GM23338 (cell line): Measurements from ENCODE around the gene KLHL33. TPM values are rescaled to one million over a fixed set of nuclear protein-coding genes. Genes with fewer than 3 reads are reported as not detected.

Experiments
- ATAC-seq: fragments of 200-7000 bp; cut with Tn5 transposase; 3 replicates; pipeline ENCODE4 v1.9.1; 2020
- DNase-seq: peaks from one replicate; pipeline ENCODE4 v3.0.0-alpha.2; 2015; ENCODE audit warnings: low spot score
- H2AFZ ChIP-seq: fragments of 200-600 bp; sonication (generic); 2 replicates; pipeline ENCODE4 v1.8.0; 2016; ENCODE audit warnings: antibody characterized with exemption, mild to moderate bottlenecking, moderate library complexity
- H3F3A ChIP-seq: fragments of 200-600 bp; sonication (generic); replicated peaks from 2 replicates; pipeline ENCODE4 v1.8.0; 2017; ENCODE audit warnings: antibody characterized with exemption, mixed run types, low read depth
- H3K27ac ChIP-seq: fragments of 200-600 bp; sonication (generic); 2 replicates; pipeline ENCODE4 v1.6.1; 2016; ENCODE audit warnings: low read depth
- H3K27me3 ChIP-seq: fragments of 200-600 bp; sonication (generic); 2 replicates; pipeline ENCODE4 v1.8.0; 2016; ENCODE audit warnings: mild to moderate bottlenecking, mixed run types, moderate library complexity; ENCODE audit not compliant: insufficient read depth
- H3K36me3 ChIP-seq: fragments of 200-600 bp; sonication (generic); 2 replicates; pipeline ENCODE4 v1.8.0; 2016; ENCODE audit warnings: mild to moderate bottlenecking; ENCODE audit not compliant: insufficient read depth
- H3K4me1 ChIP-seq: fragments of 200-600 bp; sonication (generic); 2 replicates; pipeline ENCODE4 v1.8.0; 2016; ENCODE audit warnings: mild to moderate bottlenecking, moderate library complexity; ENCODE audit not compliant: insufficient read depth
- H3K4me2 ChIP-seq: fragments of 200-600 bp; sonication (generic); 2 replicates; pipeline ENCODE4 v1.7.1; 2017; ENCODE audit warnings: mixed run types
- H3K4me3 ChIP-seq: fragments of 200-600 bp; sonication (generic); 2 replicates; pipeline ENCODE4 v1.6.1; 2016; ENCODE audit warnings: mixed run types
- H3K79me2 ChIP-seq: fragments of 200-600 bp; sonication (generic); replicated peaks from 2 replicates; pipeline ENCODE4 v1.8.0; 2017; ENCODE audit warnings: mild to moderate bottlenecking; ENCODE audit not compliant: insufficient read depth
- H3K9me2 ChIP-seq: fragments of 200-600 bp; sonication (generic); 2 replicates; pipeline ENCODE4 v1.8.0; 2017; ENCODE audit not compliant: insufficient read depth
- H4K20me1 ChIP-seq: fragments of 200-600 bp; sonication (generic); replicated peaks from 2 replicates; pipeline ENCODE4 v1.8.0; 2017; ENCODE audit warnings: mild to moderate bottlenecking; ENCODE audit not compliant: insufficient read depth
- H3K27ac Mint-ChIP-seq: 2 replicates; pipeline ENCODE4 v1.8.0; 2020; ENCODE audit warnings: inconsistent platforms, mild to moderate bottlenecking, moderate library complexity, mixed read lengths
- H3K27me3 Mint-ChIP-seq: 3 replicates; pipeline ENCODE4 v1.8.0; 2022; ENCODE audit warnings: low read depth, mild to moderate bottlenecking, moderate library complexity, mixed read lengths, inconsistent platforms; ENCODE audit not compliant: insufficient read depth, poor library complexity
- H3K36me3 Mint-ChIP-seq: 3 replicates; pipeline ENCODE4 v1.8.0; 2021; ENCODE audit warnings: low read depth, mild to moderate bottlenecking, inconsistent platforms, moderate library complexity, mixed read lengths
- H3K4me1 Mint-ChIP-seq: 3 replicates; pipeline ENCODE4 v1.8.0; 2020; ENCODE audit warnings: mild to moderate bottlenecking, inconsistent platforms, mixed read lengths
- H3K4me3 Mint-ChIP-seq: 3 replicates; pipeline ENCODE4 v1.8.0; 2021; ENCODE audit warnings: moderate library complexity, mild to moderate bottlenecking, inconsistent platforms, mixed read lengths
- H3K9me3 Mint-ChIP-seq: 3 replicates; pipeline ENCODE4 v1.8.0; 2020; ENCODE audit warnings: moderate library complexity, mild to moderate bottlenecking, inconsistent platforms, mixed read lengths
- CREB1 ChIP-seq: fragments of 250-450 bp; sonication (Bioruptor Pico); IDR thresholded peaks from 2 replicates; pipeline ENCODE4 v1.5.0; 2020; ENCODE audit warnings: low read depth, mild to moderate bottlenecking, moderate library complexity
- EZH2 ChIP-seq: fragments of 200-600 bp; sonication (generic); IDR thresholded peaks from one replicate; pipeline ENCODE4 v1.8.0; 2017; ENCODE audit warnings: antibody characterized with exemption, mild to moderate bottlenecking, low read depth; ENCODE audit not compliant: unreplicated experiment
- NANOG ChIP-seq: IDR thresholded peaks from 2 replicates; pipeline ENCODE4 v1.6.1; 2016; ENCODE audit warnings: antibody characterized with exemption, borderline replicate concordance
- POLR2AphosphoS5 ChIP-seq: IDR thresholded peaks from 2 replicates; pipeline ENCODE4 v1.6.1; 2016; ENCODE audit warnings: antibody characterized with exemption, low read depth
- STAT1 ChIP-seq: IDR thresholded peaks from one replicate; pipeline ENCODE4 v1.6.1; 2016; ENCODE audit warnings: antibody characterized with exemption; ENCODE audit not compliant: unreplicated experiment
- ZNF114 ChIP-seq: fragments of 250-450 bp; sonication (Bioruptor Pico); IDR thresholded peaks from 2 replicates; pipeline ENCODE4 v1.5.0; 2020; ENCODE audit warnings: mild to moderate bottlenecking, moderate library complexity
- ZNF331 ChIP-seq: fragments of 250-450 bp; sonication (Bioruptor Pico); IDR thresholded peaks from 2 replicates; pipeline ENCODE4 v1.5.0; 2020; ENCODE audit warnings: low read depth, mild to moderate bottlenecking, moderate library complexity
- polyA plus RNA-seq: library from polyadenylated mRNA; unstranded; fragments of >200 nt; fragmentation: Nextera tagmentation; extraction: Ambion mirVana; gene quantifications from 2 replicates; pipeline ENCODE4 v1.2.1, GENCODE V29; 2016
- total RNA-seq: library from RNA; depleted of rRNA; stranded (reverse); fragments of >200 nt; shearing (Covaris generic); gene quantifications from 2 replicates; pipeline ENCODE4 v1.2.3, GENCODE V29; 2014
- TF ChIP-seq, protein P1 (sequence below), 2 experiments: fragments of 200-600 bp in 1 of 2; sonication (generic) in 1 of 2; conservative IDR thresholded peaks; 2 replicates each; pipeline versions ENCODE4 v1.5.1 to v1.6.1; 2016 to 2017; ENCODE audit warnings: antibody characterized with exemption in 2 of 2, low read depth in 2 of 2, mild to moderate bottlenecking in 2 of 2, moderate library complexity in 1 of 2
- TF ChIP-seq, protein P2 (sequence below): fragments of 250-450 bp; sonication (Bioruptor Pico); IDR thresholded peaks from 2 replicates; pipeline ENCODE4 v1.5.0; 2020; ENCODE audit warnings: mild to moderate bottlenecking, moderate library complexity

The KLHL33 gene
- total and polyA plus RNA-seq, 2 experiments from 2014 or later = 0.15 to 0.35 TPM

DNA sequence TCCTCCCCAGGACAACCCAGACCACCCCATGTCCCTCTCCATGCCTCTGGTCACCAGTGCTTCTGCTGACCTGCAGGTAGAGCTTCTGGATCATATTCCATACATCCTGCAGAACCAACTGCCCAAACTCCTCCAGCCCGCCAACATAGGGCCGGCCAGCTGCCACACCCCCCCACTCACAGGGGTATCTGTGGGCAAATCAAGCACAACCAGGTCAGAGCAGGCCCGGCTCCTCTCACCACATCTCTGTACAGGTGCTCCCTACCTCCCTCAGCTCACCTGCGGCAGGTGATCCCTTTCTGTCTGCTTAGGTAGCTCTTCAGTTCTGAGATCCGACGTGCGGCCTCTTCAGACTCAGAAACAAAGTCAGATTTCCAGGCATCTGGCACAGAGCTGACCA lies 51.6 kb downstream of the KLHL33 start:
- Histone ChIP-seq H3K27ac (no peak overlapping the region), H3K4me3 (no peak overlapping the region), H3K4me2 (no peak overlapping the region), H3F3A (no peaks in the 10 kb centered on the region), H4K20me1 (no peaks in the 10 kb centered on the region), H3K9me2 (no peaks in the 10 kb centered on the region), H3K36me3 (peaks cover 7% of the 10 kb centered on the region; the same call in 1 of the 2 replicates), H3K4me1 (no peaks in the 10 kb centered on the region), H2AFZ (no peak overlapping the region), H3K79me2 (no peaks in the 10 kb centered on the region), H3K27me3 (no peaks in the 10 kb centered on the region)
- Mint-ChIP-seq H3K9me3 (no peaks in the 10 kb centered on the region; the same call in 2 of the 3 replicates), H3K27me3 (peaks cover 14% of the 10 kb centered on the region), H3K36me3 (peaks cover 60% of the 10 kb centered on the region), H3K27ac (no peak overlapping the region), H3K4me3 (no peak overlapping the region), H3K4me1 (peaks cover 6% of the 10 kb centered on the region; the same call in 2 of the 3 replicates)
- no peak for DNase-seq
- ATAC-seq = no peak
- TF ChIP-seq, protein P1, sequence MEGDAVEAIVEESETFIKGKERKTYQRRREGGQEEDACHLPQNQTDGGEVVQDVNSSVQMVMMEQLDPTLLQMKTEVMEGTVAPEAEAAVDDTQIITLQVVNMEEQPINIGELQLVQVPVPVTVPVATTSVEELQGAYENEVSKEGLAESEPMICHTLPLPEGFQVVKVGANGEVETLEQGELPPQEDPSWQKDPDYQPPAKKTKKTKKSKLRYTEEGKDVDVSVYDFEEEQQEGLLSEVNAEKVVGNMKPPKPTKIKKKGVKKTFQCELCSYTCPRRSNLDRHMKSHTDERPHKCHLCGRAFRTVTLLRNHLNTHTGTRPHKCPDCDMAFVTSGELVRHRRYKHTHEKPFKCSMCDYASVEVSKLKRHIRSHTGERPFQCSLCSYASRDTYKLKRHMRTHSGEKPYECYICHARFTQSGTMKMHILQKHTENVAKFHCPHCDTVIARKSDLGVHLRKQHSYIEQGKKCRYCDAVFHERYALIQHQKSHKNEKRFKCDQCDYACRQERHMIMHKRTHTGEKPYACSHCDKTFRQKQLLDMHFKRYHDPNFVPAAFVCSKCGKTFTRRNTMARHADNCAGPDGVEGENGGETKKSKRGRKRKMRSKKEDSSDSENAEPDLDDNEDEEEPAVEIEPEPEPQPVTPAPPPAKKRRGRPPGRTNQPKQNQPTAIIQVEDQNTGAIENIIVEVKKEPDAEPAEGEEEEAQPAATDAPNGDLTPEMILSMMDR (conservative IDR thresholded peaks at IDR 0.05; ENCODE audit: low read depth in 2 of 2) = no peak
- TF ChIP-seq CREB1 = no peak
- TF ChIP-seq EZH2 = no peak
- no peak for TF ChIP-seq NANOG
- no peak for TF ChIP-seq ZNF331 (CRISPR knock-in tag)
- no peak for TF ChIP-seq STAT1
- no peak for TF ChIP-seq POLR2AphosphoS5
- TF ChIP-seq ZNF114 (CRISPR knock-in tag) = no peak
- TF ChIP-seq, protein P2, sequence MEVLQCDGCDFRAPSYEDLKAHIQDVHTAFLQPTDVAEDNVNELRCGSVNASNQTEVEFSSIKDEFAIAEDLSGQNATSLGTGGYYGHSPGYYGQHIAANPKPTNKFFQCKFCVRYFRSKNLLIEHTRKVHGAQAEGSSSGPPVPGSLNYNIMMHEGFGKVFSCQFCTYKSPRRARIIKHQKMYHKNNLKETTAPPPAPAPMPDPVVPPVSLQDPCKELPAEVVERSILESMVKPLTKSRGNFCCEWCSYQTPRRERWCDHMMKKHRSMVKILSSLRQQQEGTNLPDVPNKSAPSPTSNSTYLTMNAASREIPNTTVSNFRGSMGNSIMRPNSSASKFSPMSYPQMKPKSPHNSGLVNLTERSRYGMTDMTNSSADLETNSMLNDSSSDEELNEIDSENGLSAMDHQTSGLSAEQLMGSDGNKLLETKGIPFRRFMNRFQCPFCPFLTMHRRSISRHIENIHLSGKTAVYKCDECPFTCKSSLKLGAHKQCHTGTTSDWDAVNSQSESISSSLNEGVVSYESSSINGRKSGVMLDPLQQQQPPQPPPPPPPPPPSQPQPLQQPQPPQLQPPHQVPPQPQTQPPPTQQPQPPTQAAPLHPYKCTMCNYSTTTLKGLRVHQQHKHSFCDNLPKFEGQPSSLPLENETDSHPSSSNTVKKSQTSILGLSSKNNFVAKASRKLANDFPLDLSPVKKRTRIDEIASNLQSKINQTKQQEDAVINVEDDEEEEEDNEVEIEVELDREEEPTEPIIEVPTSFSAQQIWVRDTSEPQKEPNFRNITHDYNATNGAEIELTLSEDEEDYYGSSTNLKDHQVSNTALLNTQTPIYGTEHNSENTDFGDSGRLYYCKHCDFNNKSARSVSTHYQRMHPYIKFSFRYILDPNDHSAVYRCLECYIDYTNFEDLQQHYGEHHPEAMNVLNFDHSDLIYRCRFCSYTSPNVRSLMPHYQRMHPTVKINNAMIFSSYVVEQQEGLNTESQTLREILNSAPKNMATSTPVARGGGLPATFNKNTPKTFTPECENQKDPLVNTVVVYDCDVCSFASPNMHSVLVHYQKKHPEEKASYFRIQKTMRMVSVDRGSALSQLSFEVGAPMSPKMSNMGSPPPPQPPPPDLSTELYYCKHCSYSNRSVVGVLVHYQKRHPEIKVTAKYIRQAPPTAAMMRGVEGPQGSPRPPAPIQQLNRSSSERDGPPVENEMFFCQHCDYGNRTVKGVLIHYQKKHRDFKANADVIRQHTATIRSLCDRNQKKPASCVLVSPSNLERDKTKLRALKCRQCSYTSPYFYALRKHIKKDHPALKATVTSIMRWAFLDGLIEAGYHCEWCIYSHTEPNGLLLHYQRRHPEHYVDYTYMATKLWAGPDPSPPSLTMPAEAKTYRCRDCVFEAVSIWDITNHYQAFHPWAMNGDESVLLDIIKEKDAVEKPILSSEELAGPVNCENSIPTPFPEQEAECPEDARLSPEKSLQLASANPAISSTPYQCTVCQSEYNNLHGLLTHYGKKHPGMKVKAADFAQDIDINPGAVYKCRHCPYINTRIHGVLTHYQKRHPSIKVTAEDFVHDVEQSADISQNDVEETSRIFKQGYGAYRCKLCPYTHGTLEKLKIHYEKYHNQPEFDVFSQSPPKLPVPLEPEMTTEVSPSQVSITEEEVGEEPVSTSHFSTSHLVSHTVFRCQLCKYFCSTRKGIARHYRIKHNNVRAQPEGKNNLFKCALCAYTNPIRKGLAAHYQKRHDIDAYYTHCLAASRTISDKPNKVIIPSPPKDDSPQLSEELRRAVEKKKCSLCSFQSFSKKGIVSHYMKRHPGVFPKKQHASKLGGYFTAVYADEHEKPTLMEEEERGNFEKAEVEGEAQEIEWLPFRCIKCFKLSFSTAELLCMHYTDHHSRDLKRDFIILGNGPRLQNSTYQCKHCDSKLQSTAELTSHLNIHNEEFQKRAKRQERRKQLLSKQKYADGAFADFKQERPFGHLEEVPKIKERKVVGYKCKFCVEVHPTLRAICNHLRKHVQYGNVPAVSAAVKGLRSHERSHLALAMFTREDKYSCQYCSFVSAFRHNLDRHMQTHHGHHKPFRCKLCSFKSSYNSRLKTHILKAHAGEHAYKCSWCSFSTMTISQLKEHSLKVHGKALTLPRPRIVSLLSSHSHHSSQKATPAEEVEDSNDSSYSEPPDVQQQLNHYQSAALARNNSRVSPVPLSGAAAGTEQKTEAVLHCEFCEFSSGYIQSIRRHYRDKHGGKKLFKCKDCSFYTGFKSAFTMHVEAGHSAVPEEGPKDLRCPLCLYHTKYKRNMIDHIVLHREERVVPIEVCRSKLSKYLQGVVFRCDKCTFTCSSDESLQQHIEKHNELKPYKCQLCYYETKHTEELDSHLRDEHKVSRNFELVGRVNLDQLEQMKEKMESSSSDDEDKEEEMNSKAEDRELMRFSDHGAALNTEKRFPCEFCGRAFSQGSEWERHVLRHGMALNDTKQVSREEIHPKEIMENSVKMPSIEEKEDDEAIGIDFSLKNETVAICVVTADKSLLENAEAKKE (CRISPR knock-in tag) = no peak
